Breast epithelium (tissue), 4 donors: Measurements from ENCODE around the gene KLHDC3. TPM values are rescaled to one million over a fixed set of nuclear protein-coding genes. Genes with fewer than 3 reads are reported as not detected.

Experiments used
- DNase-seq, 2 donors: peaks; one replicate each; pipeline ENCODE4 v3.0.0-alpha.2; 2019; ENCODE audit warnings: low spot score in 2 of 2
- H3K27ac ChIP-seq, 2 donors: fragments of 200-600 bp; sonication (generic) in 1 of 2; one replicate each; pipeline ENCODE4 v1.5.1; 2016 to 2019; ENCODE audit warnings: mild to moderate bottlenecking in 1 of 2
- H3K27me3 ChIP-seq, 2 donors: fragments of 200-600 bp; sonication (generic) in 1 of 2; one replicate each; pipeline versions ENCODE4 v1.5.1 to v1.6.0; 2017 to 2019; ENCODE audit warnings: control low read depth in 1 of 2, mild to moderate bottlenecking in 1 of 2
- H3K36me3 ChIP-seq: fragments of 200-600 bp; one replicate; pipeline ENCODE4 v1.5.1; 2019
- H3K4me1 ChIP-seq, 2 donors: fragments of 200-600 bp; sonication (generic); one replicate each; pipeline ENCODE4 v1.5.1; 2016 to 2019; ENCODE audit warnings: control low read depth in 1 of 2
- H3K4me3 ChIP-seq, 3 donors: fragments of 200-600 bp; sonication (generic); 1 replicate in 2 of 3; 2 replicates in 1 of 3; pipeline ENCODE4 v1.5.1; 2016 to 2019; ENCODE audit warnings: mild to moderate bottlenecking in 3 of 3, moderate library complexity in 2 of 3
- H3K9me3 ChIP-seq, 2 donors: fragments of 200-600 bp; sonication (generic) in 1 of 2; one replicate each; pipeline ENCODE4 v1.5.1; 2016 to 2019; ENCODE audit warnings: control low read depth in 1 of 2
- CTCF ChIP-seq, 3 donors: fragments of 450-650 bp; IDR thresholded peaks; one replicate each; pipeline ENCODE4 v1.5.1; 2016 to 2017; ENCODE audit warnings: antibody characterized with exemption in 3 of 3, mild to moderate bottlenecking in 3 of 3, moderate library complexity in 3 of 3
- POLR2A ChIP-seq: fragments of 450-650 bp; IDR thresholded peaks from one replicate; pipeline ENCODE4 v1.6.1; 2016; ENCODE audit warnings: antibody characterized with exemption, mild to moderate bottlenecking, moderate library complexity
- POLR2AphosphoS5 ChIP-seq, 3 donors: sonication (generic); formaldehyde crosslinking; IDR thresholded peaks; one replicate each; pipeline ENCODE4 v1.6.1; 2017; ENCODE audit warnings: antibody characterized with exemption in 3 of 3
- intact Hi-C: fragments of 100-400 bp; cut with DNase I; formaldehyde crosslinking; loops from one replicate; pipeline ENCODE4 v1.15.1; 2023; ENCODE audit warnings: low total_unique reads
- total RNA-seq, 3 donors: library from RNA; depleted of rRNA; stranded (reverse); fragments of >200 nt; gene quantifications; one replicate each; pipeline ENCODE4 v1.1.0, GENCODE V29; 2016

The KLHDC3 gene
- total RNA-seq, 3 donors from 2014 or later = 91.4 to 97.3 (median 92.5) TPM

GRCh38 chr6:43020052-43020705, 6.1 kb downstream of the KLHDC3 start:
- H3K27me3 ChIP-seq = no peaks in the 10 kb centered on the region
- H3K4me3 ChIP-seq = no peak overlapping the region
- peak overlapping the region; percentile 86 to 92 for H3K27ac ChIP-seq
- intact Hi-C loops = no loop called here
- H3K9me3 ChIP-seq = no peaks in the 10 kb centered on the region
- H3K36me3 ChIP-seq = peaks cover 7% of the 10 kb centered on the region
- no peak for DNase-seq
- TF ChIP-seq CTCF (IDR thresholded peaks at IDR 0.05) = no peak
- no peak for TF ChIP-seq POLR2AphosphoS5 (IDR thresholded peaks at IDR 0.05)
- TF ChIP-seq POLR2A = no peak
- H3K4me1 ChIP-seq = peaks cover 2 to 21% of the 10 kb centered on the region in 2 donors

GRCh38 chr6:43020847-43021246, 6.8 kb downstream of the KLHDC3 start:
- H3K4me3 ChIP-seq = peak overlapping the region; percentile 58 to 94 (median 93)
- DNase-seq = no peak
- TF ChIP-seq POLR2A (peak; percentile 7), CTCF (IDR thresholded peaks at IDR 0.05) (no peak), POLR2AphosphoS5 (IDR thresholded peaks at IDR 0.05) (no peak)
- no peaks in the 10 kb centered on the region for H3K27me3 ChIP-seq
- no peaks in the 10 kb centered on the region for H3K9me3 ChIP-seq
- peak overlapping the region; percentile 86 to 92 for H3K27ac ChIP-seq
- peaks cover 0 to 16% of the 10 kb centered on the region in 2 donors for H3K4me1 ChIP-seq
- intact Hi-C loops = no loop called here
- H3K36me3 ChIP-seq = peaks cover 7% of the 10 kb centered on the region

- TF ChIP-seq CTCF (IDR thresholded peaks at IDR 0.05) (no peak), POLR2A (no peak), POLR2AphosphoS5 (IDR thresholded peaks at IDR 0.05) (peak; percentile 24 to 53 (median 44))
- Histone ChIP-seq H3K27ac (peak within 1 kb of the TSS; percentile 86 to 92), H3K36me3 (peaks cover 7% of the 10 kb centered on the region), H3K9me3 (no peaks in the 10 kb centered on the region), H3K27me3 (no peaks in the 10 kb centered on the region), H3K4me3 (peak within 1 kb of the TSS; percentile 58 to 94 (median 93)), H3K4me1 (peaks cover 0 to 9% of the 10 kb centered on the region in 2 donors)
- DNase-seq = peak; percentile 47 to 71
- intact Hi-C loops = no loop called here
These were observed 7.4 kb downstream of the KLHDC3 start, which contains the start of gene RRP36 for GRCh38 chr6:43021270-43022047. Gene RRP36 (plus strand): TSS chr6:43021623. CDS start chr6:43021655, 32 bp downstream.

GRCh38 chr6:43024436-43024835, 10.4 kb downstream of the KLHDC3 start:
- Histone ChIP-seq H3K27me3 (no peaks in the 10 kb centered on the region), H3K4me3 (no peak overlapping the region), H3K36me3 (peaks cover 6% of the 10 kb centered on the region), H3K4me1 (no peaks in the 10 kb centered on the region), H3K9me3 (no peaks in the 10 kb centered on the region), H3K27ac (no peak overlapping the region)
- no peak for DNase-seq
- TF ChIP-seq CTCF (IDR thresholded peaks at IDR 0.05) (no peak), POLR2AphosphoS5 (IDR thresholded peaks at IDR 0.05) (no peak)
- intact Hi-C loops = no loop called here

- Histone ChIP-seq H3K27ac (no peak overlapping the region), H3K4me1 (no peaks in the 10 kb centered on the region), H3K36me3 (peaks cover 6% of the 10 kb centered on the region), H3K4me3 (no peak overlapping the region), H3K27me3 (no peaks in the 10 kb centered on the region), H3K9me3 (no peaks in the 10 kb centered on the region)
- intact Hi-C loops = no loop called here
- DNase-seq = no peak
- TF ChIP-seq POLR2AphosphoS5 (IDR thresholded peaks at IDR 0.05) (no peak), POLR2A (no peak), CTCF (IDR thresholded peaks at IDR 0.05) (no peak)
These were observed 12.3 kb downstream of the KLHDC3 start for GRCh38 chr6:43026365-43026764.
